ENCODE data around the gene PCGF2.
A peak's percentile ranks its signal among the peaks of the same experiment; 100 is the strongest.

The PCGF2 gene

DNA sequence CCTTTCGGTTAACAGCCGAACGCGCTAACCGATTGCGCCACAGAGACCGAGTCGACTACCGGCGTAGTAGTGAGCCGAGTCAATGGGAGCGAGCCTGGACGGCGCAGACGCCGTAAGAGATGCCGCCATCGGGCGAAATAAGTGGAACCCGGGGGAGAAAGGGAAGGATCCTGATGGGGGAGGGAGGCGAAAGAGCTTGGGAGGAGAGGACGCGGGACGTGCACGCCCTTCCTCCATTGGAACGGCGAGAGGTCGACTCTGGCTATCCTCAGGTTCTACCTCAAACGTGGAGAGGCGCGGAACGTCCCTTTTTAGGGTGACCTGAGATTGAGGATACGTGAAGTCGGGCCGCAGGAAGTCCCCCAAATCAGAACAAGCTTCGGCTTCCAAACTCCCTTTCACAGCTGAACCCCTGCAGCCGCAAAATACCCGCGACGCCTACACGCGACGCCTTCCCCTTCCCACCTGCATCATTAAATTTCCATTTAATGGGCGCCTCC is 3.7 kb upstream of the PCGF2 start:
- DNase-seq = peak in 50 of 56 donors; percentile 33 to 87 (median 68)

DNA sequence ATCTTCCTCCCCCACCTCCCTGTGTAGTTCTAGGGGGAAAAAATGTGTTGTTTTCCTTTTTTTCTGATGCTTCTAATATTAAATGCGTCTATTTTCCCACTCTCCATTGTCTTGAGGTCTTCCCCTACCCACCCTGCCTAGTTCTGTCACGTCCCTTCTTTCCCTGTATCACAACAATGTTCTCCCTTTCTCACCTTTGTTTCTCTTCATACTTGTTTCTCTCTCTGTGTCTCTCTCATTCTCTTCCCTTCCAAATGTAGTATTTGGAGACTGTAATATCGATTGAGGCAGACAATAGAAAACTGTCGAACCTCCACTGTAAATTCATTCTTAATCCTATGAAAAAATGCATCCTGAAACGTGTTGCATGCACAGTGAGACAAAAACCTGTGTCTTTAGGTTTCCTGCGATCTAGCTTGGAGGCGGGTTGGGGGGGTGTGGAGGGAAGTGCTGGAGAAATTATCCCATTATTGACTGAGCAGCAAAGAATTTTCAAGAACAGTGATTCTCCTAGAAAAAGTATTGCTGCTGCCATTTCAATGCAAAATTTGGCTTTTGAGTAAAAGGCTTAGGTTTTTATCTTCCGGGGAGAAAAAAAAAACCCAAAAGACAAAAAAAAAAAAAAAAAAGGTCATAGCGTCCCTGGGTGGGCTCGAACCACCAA is 3.1 kb upstream of the PCGF2 start:
- no peak for DNase-seq

DNA sequence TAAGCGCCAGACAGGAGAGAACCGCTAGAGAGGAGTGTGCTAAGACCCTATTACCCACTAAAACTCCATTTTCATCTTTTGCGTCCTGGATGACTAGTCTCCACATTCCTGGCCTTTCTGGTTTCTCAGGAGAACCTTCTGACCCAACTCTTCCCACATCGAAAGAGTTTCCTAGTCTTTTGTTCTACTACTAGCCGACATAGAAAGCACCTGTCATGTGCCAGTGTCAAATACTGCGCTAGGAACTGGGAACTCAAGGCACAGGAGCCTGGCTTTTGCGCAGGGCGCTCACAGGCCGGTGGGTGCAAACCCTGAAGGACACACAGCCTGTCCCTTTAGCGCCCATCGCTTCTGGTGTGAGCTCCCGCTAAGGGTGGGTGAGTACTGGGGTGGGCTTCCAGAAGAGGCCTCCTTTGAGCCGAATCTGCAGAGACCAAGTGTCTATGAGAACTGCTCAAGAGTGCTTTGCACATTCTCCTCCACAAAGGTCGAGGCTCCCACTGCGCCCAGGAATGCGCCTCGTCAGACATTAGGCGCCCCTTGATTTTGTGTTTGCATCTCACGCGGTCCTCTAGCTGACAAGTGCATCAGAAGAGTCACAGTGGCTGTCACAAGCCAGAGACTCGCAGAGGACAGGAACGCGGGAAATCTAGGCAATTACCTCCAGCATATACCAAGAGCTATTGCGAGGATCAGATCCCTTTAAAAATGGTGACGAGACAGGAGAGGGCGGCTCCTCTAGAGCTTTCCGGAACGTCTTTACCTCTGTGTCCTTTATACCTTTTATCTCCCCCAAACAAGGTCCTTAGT is 2.4 kb upstream of the PCGF2 start:
- DNase-seq = peak in 3 of 56 donors; percentile 28 to 42 (median 30)

DNA sequence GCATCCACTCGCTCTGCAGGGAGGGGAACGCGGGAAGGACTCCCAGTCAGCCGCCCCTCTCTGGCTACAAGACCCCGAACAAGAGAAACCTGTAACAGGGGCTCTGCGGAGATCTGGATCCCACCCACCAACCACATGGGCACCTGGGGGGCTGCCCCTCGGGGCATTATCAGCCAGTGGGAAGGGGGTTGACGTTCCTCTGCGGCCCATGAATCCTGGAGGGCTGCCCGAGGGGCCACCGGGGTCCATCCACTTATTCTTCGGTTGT is 1.8 kb upstream of the PCGF2 start:
- DNase-seq = no peak

DNA sequence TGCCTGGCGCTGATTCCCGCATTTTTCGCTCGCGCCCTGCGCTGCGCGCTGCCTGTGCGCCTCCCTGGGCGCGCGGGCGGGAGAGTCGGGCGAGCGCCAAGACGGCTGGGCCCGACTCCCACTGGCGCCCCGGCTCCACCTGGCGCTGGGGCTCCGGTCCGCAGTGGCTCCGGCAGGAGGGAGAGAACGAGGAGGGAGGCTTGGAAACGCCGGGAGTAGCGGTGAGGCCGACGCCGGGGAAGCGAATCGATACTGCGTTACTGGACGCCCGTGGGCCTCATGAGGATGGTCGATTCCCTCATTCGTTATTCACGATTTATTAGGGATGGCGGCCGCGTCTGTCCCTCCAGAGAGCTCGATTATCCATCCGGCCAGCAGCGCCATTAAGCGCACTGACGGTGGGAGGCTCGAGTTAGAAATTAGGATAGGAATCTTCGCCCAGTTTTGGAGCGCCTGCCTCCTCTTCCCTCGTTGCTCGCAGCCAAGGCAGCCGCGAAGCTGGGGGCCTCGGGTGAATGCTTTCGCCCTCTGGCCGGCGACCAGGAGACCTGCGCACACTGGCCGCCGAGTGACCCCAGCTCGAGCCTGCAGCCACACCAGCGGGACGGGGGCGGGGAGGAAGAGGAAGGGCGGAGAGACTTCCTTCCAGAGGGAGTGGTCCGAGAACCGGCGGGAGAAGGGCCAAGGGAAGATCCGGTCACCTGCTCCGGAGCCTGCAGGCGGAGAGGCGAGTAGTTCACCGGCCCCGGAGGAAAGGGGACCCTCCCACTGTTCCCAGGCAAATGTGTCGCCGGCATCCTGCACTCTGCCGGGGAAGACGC is 1.3 kb upstream of the PCGF2 start:
- DNase-seq = peak in 22 of 56 donors; percentile 17 to 57 (median 33)

DNA sequence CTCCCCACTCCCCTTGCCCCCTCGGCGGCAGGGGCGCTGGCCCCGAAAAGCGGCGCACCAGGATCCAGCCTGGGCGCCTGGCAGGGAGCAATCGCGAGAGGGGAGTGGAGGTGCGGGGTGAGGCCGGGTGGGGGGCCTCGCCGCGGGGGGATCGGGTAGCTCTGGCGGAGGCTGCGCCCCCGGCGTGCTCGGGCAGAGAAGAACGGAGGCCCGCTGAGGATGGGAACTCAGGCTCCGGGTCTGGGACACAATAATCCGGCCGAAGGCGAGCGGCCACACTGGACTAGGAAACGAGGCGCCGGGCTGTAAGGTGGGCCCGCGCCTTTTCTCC is 721 bp upstream of the PCGF2 start:
- no peak for DNase-seq

DNA sequence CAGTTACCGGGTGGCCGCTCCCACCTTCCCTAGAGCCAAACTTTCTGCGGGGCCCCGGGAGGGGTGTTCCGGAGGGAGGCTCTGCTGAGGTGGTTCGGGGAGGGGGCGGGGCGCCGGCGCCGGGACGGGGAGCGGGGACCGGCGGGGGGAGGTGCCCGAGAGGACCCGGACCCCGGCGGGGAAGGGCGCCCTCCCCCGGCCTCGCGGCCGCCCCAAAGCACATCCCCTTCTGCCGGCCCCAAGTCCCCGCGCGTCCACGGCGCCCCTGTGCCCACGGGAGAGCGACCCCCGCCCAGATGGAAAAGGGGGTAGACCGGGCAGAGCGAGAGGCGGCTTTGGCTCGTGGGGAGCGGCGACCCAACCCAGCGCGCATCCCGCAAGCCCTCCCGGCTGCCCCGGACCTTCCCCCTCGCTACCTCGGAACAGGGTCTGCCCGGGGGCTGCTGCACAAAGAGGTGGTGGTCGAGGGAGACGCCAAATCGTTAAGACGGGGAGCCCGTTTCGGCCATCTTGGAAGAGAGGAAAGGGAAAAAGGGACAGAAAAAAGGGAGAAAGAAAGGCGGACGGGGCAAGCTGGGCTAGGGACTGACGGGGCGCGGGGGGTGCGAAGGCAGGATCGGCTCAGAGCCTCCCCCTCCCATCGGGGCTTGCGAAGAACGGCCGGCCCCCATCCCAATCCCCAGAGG is 530 bp downstream of the PCGF2 start:
- DNase-seq = peak in 1 of 56 donors; percentile 42

DNA sequence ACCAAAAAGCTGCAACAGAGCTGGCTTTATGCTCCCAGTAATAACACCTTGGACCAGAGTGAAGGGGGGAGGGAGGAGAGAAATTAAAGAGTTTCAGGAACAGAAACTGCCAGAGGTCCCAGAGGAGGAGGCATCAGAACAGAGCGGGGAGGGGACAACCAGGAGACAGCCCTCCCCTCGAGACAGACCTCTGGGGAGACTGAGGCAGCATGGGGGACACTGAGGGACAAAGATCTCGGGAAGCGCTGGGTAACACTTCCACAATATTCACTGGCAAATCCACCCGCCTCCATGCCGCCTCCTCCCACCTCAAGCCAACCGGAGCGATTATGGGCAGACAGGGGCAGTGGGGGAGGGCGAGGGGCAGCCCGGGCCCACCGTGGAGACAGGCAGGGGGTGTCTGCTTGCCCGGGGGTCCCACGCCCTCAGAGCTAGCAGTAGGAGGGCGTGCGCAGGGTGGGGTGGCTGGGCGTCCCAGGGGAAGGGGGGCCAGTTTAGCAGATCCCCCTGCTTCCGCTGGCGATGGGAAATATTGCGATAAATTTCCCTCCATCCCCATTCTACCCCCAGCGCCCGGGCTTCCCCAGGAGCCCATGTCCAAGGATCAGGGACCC is 1.2 kb downstream of the PCGF2 start:
- no peak for DNase-seq

DNA sequence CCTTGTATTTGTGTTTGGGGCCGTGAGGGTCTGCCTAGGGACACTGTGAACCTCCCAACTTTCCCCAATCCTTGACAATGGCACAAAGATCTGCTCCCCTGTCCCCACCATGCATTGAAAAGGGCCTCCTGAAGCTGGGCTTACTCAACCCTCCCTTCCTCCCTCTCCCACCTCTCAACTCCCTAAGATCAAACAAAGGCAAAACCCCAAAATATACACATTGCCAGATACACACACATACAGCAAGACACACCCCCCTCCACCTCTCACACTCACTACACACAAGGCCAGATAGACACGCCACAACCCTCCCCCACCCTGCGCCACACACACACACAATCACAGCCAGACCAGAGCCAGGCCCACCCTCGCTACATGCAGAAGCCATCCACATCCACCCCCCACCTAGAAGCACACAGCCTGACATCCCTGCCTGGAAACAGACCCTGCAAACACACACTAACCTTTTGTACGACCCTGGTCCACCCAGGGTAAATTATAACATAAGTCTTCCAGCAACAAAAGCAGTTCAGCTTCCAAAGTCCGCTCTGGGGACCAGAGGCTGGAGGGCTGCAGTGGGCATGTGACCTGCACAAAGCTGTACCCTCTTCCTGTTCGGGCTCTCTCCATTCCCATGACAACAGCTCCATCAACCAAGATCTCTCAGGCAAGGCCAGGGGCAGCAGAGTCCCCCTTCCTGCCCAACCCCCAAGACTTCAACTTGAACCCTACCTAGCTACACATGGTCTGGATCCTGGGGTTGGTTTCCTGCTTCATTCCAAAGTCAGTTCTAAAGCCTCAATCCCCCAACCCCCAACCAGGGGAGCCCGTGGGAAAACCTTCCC is 1.9 kb downstream of the PCGF2 start:
- no peak for DNase-seq

DNA sequence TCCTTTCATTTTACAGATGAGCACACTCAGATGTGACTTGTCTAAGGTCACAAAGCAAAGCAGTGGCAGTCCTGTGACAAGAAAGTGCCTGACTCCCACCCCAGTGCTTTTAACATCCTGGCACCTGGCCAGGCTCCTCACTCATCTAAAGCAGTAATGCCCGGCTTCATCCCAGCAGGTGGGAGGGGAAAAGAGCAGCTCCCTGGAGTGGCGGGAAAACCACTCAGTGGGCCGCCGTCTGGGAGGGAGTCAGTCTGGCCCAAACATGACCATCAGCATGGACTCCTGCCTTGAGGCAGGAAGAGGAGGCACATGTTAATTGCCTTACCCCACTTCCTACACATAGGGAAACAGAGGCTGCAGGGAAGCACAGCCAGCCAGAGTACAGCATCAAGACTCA is 2.6 kb downstream of the PCGF2 start:
- DNase-seq = peak in 1 of 56 donors; percentile 32

DNA sequence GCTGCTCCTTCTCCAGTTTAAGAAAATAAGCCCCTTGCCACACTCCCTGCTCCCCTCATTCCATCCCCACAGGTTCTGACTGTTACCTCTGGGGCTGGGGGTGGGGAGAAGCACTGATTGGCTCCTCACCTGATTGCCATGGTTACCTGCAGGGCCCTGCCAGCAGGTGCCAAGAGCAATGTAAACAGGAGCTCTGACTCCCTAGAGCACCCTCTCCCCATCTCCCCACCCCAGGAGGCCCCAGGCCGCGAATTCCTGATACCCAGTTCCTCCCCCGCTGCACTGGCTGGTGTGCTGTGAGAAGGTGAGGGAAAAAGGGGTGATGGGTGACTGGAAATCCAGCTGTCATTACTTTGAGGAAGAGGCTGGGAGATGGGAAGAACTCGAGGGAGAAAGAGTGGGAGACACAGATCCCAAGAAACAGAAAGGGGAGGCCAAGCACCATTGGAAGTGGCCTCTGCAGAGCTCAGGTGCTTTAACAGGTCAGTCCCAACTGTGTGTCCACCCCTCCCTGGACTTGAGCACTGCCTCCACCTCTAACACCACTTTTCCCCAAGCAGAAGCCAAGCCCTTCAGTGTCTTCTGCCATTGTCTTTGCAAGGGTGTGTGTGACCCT is 4.5 kb downstream of the PCGF2 start:
- no peak for DNase-seq

DNA sequence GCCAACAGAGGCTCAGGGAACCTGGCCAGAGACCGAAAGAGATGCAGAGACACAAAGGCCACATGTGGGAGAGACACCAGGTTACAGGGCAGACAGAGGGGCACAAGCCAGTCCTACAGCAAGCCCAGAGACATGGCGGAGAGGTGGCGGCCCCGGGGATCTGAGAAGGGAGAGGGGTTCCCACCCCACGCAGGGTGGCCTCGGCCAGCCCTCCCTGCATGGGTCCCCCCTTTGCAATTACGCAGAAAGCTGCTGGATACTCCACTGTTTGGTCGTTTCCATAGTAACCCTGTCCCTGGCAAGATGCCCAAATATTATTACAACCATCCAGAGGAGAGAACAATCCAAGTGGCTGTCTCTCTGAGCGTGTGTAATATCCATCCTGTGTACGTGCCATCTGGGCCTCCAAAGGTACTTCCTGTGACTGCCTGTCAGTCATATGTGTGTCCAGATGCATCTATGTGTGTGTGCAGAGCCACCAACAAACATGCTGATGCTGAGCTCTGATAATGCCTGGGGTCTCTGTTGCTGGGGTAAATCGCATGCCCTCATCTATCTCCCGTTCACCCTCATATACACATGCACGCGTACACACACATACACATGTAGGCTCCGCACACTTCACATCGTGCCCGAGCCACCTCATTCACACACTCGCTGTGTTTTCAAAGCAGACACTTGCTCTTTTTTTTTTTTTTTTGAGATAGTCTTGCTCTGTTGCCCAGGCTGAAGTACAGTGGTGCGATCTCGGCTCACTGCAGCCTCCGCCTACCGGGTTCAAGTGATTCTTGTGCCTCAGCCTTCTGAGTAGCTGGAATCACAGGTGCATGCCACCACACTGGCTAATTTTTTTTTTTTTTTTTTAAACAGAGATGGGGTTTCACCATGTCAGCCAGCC is 5.5 kb downstream of the PCGF2 start:
- peak in 12 of 56 donors; percentile 23 to 72 (median 36) for DNase-seq

DNA sequence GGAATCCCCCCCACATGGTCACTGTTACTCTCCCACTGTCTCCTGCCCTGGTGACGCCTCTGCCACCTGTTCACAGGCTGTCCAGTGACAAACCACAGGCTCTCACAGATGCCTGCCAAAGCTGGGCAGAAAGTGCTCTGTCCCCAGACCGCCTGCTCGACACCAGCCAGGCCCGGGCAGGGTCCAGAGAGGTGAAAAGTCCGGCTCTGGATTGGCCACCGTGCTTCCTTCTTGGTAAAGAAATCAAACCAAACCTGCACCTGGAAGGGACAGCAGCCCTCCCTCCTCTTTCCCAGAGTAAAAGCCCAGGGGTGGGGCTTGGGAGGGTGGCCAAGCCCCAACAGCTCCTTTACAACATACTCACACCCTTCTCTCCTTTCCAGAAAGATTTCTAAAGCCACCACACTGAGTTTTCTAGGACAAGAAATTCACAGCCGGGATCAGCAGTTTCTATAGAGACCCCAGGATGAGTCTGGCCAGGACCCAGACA is 6.2 kb downstream of the PCGF2 start:
- no peak for DNase-seq

DNA sequence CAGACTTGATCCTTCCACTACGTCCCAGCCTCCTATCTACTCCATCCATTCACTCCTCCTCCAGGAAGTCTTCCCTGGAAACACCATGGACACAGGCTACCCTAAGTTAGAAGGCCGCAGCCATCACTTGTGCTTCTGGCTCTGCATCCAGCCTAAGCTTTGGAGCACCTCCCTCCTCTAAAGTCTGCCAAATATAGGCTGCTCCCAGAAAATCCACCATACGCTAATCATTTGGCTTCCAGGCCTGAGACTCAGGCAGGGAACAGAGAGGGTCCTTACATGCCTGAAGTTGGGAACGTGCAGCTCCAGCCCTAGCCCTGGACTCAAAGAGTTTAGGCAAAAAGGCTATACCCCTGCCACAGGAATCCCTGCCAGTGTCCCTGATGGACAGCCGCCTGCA is 6.7 kb downstream of the PCGF2 start:
- DNase-seq = no peak

DNA sequence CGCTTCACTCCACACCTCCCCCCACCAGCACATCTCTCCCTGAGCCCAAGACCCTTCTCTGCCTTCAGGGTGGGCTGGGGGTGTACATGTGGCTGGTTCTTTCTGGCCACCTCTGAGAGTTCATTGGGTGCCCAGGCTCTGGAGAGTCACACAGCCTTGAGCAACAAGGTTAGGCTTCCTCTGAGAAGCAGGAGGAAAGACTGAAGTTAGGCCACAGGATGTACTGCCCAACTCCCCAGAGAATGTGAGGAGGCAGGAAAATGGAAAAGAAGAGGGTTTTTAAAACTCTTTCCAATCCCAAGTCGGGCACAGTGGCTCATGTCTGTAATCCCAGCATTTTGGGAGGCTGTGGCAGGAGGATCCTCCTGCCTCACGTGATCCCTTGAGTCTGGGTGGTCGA is 7.3 kb downstream of the PCGF2 start:
- no peak for DNase-seq

DNA sequence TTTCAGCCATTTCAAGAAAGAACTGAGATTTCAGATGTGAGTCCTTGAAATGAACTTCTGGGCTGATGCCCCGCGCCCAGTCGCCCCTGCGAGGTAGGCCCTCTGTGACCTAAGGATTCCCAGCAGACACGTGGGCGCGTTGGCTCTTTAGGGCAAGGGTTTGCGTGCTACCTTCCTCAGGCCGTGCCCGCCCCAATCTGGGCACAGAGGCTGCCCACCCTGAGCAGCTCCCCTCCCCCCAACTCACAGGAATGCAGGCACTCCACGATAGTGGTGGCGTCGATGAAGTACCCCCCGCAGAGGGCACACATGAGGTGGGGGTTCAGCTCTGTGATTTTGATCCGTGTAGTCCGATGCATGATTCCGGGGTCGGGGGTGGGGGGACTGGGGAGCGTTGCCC is 8.1 kb downstream of the PCGF2 start:
- DNase-seq = no peak

DNA sequence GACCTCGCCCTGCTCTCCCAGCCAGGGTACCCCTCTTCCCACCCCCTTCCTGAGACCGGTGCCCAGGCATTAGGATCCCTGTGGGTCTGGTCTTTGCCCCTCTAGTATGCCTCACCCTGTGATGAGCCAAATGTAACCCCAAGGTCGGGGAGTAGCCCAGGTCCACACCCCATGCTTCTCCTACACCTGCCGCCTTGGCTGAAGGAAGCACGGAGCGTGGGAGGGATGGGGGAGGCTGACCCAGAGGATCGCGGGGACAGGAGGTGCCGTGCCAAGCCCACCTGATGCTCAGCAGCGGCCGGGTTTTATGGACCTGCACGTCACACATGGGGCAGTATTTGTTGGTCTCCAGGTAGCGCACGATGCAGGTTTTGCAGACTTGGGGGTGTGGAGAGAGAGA is 8.8 kb downstream of the PCGF2 start:
- DNase-seq = no peak

DNA sequence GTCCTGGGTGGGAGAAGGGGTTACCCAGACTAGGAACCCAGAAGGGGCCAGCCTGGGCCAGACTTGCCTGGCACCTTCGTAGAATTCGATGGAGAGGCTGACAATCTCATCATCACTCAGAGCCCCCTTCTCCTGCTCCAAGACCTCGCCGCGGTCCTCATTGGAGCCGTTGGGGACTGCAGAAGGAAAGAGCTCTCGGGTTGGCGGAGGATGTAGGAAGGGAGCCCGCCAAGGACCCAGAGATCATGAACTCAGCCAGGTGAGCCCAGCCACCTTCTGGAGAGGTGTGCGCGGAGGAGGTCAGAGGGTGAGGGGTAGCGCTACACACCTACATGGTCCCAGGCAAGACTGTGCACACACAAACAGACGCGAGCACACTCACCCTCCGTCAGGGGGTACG is 9.4 kb downstream of the PCGF2 start:
- DNase-seq = no peak

Data from amygdala (tissue), 56 donors.